HCT116 (cell line): ENCODE data around the gene BICD1.

Experiments
- CEBPB ChIP-seq: IDR thresholded peaks from 2 replicates; pipeline ENCODE4 v1.6.1; 2012; ENCODE audit warnings: low read depth
- CTCF ChIP-seq, 3 experiments: fragments of 200-600 bp in 1 of 3; sonication (generic) in 1 of 3; IDR thresholded peaks in 2 of 3; conservative IDR thresholded peaks in 1 of 3; 2 replicates each; pipeline ENCODE4 v1.5.1; 2012 to 2017; ENCODE audit warnings: low read depth in 2 of 3, low read length in 2 of 3, antibody characterized with exemption in 1 of 3, borderline replicate concordance in 1 of 3, control low read depth in 1 of 3, mild to moderate bottlenecking in 1 of 3, mixed read lengths in 1 of 3, mixed run types in 1 of 3, moderate library complexity in 1 of 3; ENCODE audit not compliant: insufficient read depth in 1 of 3
- EZH2 ChIP-seq: fragments of 200-600 bp; sonication (generic); IDR thresholded peaks from 2 replicates; pipeline ENCODE4 v1.6.1; 2017; ENCODE audit warnings: antibody characterized with exemption, mixed run types
- EZH2phosphoT487 ChIP-seq: fragments of 200-600 bp; IDR thresholded peaks from 2 replicates; pipeline ENCODE4 v1.6.1; 2018; ENCODE audit warnings: antibody characterized with exemption, borderline replicate concordance
- POLR2A ChIP-seq: IDR thresholded peaks from 2 replicates; pipeline ENCODE4 v1.7.0; 2011; ENCODE audit warnings: borderline replicate concordance; ENCODE audit not compliant: insufficient read depth, insufficient read length; ENCODE audit errors: extremely low read depth
- SP1 ChIP-seq: IDR thresholded peaks from 2 replicates; pipeline ENCODE4 v1.6.1; 2012; ENCODE audit warnings: low read depth
- YY1 ChIP-seq: IDR thresholded peaks from 2 replicates; pipeline ENCODE4 v1.6.1; 2011; ENCODE audit warnings: low read length, low read depth, moderate library complexity, mild to moderate bottlenecking; ENCODE audit not compliant: insufficient replicate concordance; ENCODE audit errors: extremely low read depth
- ZFX ChIP-seq: fragments of 450-650 bp; IDR thresholded peaks from 2 replicates; pipeline ENCODE4 v1.6.1; 2017
- ZNF274 ChIP-seq: fragments of 200-500 bp; sonication (Bioruptor generic); IDR thresholded peaks from 2 replicates; pipeline ENCODE4 v1.6.1; 2014; ENCODE audit warnings: mild to moderate bottlenecking, low read depth, low read length, inconsistent platforms

DNA sequence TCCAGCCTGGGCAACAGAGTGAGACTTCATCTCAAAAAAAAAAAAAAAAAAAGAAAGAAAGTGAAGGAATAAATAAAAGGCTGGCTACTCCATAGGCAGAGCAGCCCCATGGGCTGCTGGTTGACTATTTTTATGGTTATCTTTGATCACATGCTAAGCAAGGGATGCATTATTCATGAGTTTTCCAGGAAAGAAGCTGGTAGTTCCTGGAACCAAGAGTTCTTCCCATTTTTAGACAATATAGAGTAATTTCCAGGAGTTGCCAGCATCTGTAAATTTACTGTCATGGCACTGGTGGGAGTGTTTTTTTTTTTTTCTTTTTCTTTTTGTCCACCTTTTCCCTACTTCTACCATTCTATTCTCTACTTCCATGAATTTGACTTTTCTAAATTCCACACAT, 316.9 kb downstream of the BICD1 start:
- TF ChIP-seq POLR2A, result no peak
- no peak for TF ChIP-seq YY1
- TF ChIP-seq CTCF (IDR thresholded peaks at IDR 0.05 in 2 of 3, conservative IDR thresholded peaks at IDR 0.05 in 1 of 3; ENCODE audit: borderline replicate concordance in 1 of 3, insufficient read depth in 1 of 3, low read depth in 2 of 3, low read length in 2 of 3), result no peak
- no peak for TF ChIP-seq ZFX
- TF ChIP-seq EZH2, result no peak
- TF ChIP-seq CEBPB, result no peak
- TF ChIP-seq SP1, result no peak
- no peak for TF ChIP-seq ZNF274
- TF ChIP-seq EZH2phosphoT487, result no peak
